HG03103 (cell line): ENCODE data around the gene B3GLCT.
"Not testable (repeated sequence)": the region's sequence is repeated elsewhere in the genome, so short reads cannot be mapped to it uniquely, and the experiment has no call there.

Source experiments
- ATAC-seq: cut with Tn5 transposase; IDR thresholded peaks from one replicate; pipeline ENCODE4 v1.9.1; 2021; ENCODE audit warnings: low read depth; ENCODE audit not compliant: unreplicated experiment

B3GLCT gene

DNA sequence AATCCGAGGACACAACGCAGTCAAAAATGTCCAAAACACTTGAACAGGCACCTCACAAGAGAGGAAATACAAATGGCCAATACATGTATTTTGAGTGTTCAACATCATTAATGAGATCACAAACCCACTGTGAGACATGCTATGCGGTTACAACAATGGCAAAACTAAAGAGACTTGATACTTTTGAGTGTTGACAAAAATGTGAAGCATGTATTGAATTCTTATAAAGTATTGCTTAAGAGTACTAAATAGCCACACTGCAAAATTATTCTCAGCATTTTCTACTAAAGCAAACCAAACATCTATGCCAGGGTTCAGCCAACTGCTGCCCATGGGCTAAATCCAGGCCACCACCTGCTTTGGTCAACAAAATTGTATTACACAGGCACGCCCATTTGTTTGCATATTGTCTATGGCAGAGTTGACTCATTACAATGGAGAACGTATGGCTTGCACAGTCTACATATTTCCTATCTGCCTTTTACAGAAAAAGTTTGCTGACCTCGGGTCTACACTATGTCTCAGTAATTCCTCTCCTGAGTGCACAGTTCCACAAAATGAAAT is 135.3 kb downstream of the B3GLCT start:
- ATAC-seq = no peak

DNA sequence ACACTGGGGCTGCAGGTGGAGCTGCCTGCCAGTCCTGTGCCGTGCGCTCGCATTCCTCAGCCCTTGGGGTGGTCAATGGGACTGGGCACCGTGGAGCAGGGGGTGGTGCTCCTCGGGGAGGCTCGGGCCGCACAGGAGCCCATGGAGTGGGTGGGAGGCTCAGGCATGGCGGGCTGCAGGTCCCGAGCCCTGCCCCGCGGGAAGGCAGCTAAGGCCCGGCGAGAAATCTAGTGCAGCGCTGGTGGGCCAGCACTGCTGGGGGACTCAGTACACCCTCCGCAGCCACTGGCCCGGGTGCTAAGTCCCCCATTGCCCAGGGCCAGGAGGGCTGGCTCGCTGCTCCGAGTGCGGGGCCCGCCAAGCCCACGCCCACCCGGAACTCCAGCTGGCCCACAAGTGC is 139.8 kb downstream of the B3GLCT start:
- not testable (repeated sequence) for ATAC-seq

DNA sequence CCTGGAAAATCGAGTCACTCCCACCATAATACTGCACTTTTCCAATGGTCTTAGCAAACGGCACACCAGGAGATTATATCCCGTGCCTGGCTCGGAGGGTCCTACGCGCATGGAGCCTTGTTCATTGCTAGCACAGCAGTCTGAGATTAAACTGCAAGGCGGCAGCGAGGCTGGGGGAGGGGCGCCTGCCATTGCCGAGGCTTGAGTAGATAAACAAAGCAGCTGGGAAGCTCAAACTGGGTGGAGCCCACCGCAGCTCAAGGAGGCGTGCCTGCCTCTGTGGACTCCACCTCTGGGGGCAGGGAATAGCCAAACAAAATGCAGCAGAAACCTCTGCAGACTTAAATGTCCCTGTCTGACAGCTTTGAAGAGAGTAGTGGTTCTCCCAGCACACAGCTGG is 141.1 kb downstream of the B3GLCT start:
- ATAC-seq = not testable (repeated sequence)

DNA sequence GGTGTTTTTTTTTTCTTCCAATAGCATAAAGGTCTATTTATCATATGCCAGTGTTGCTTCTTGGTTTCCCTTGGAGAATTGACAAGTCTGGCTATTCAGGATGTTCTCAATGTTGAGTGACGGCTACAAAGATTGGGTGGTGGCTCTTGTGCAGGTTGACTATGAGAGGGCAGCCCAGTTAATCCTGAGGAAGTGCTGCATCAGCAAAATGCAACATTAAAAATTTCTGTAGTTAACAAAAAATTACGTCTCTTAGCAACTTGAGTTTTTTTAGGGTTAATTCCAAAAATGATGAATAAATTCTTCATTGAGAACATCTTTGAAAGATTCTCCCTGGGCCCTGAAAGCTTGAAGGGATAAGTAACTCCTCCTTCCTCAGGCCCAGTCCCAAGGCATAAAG is 147.1 kb downstream of the B3GLCT start:
- no peak for ATAC-seq

DNA sequence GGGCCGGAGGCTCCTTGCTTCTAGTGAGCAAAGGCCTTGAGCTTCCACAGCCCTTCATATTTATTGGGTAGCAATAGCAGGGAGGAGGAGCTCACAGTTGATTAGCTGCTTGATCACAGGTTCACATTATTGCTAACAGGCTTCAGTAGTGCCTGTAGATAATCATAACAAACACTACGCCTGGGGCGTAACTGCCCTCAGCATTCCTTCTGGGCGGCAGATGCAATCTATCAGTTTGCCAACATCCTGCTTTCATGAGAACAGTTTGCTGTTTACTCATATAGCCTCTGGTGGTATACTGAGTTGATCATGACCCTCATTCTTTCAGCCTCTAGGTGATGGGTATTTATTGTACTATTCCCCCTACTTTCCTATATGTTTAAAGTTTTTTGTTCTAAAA is 149.4 kb downstream of the B3GLCT start:
- ATAC-seq = no peak

DNA sequence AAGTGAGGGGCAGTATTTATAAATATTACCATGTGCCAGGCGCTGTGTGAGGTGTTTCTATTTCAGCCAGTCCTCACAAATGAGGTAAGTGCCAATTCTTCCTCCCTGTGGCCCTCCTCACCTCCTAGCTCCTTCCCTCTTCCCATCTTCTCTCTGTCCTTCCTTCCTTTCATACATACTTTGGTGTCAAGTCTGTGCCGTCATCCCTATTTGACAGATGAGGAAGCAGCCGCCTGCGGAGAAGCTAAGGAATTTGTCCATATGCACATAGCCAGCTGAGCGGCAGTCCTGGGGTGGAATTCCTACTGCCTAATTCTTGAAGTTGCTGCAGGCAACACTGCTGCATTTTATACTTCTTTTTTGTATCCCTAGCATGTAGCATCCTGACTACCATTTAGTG is 150.8 kb downstream of the B3GLCT start:
- no peak for ATAC-seq

DNA sequence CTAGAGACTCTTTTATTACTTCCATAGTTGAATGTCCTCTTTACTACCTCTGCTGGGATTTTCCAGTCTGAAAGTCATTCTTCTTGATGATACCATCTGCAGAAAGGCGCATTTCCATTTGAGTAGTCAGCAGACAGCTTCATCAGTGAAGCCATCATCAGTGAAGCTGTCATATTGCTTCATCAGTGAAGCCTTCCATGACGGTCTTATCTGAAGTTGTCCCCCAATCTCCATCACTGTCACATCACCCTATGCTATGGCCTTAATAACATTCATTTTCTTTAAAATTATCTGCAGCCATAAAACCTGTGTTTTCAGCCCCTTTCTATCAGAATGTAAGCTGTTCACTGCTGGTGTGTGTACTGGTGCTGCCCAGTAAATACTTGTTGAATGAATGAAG is 151.6 kb downstream of the B3GLCT start:
- ATAC-seq = no peak

DNA sequence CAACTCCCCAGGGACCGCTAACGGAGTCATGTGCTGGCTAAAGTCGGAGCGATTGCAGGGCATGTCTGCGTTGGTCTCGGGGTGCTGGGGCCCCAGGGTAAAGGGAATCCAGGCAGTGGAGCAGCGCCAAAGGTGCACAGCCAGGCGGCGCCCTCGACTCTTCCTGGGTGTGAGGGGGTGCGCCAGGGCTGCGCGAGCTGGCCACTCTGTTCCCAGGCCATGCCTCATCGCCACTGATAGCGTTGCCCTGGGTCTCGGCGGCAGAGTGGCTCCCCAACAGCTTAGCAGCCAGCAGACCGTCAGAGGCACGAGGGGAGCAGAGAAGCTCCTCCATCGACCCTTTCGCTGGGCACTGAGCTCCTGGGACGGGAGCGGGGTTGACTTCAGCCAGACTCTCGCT is 152.7 kb downstream of the B3GLCT start:
- no peak for ATAC-seq

DNA sequence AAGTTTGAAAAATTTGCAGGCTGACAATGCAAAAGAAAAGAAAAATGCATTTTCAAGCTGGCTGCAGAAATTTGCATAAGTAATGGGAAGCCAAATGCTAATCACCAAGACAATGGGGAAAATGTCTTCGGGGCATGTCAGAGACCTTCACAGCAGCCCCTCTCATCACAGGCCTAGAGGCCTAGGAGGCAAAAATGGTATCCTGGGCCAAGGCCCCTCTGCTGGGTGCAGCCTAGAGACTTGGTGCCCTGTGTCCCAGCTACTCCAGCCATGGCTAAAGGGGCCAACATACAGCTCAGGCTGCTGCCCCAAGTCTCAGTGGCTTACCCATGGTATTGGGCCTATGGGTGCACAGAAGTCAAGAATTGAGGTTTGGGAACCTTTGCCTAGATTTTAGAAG is 155.2 kb downstream of the B3GLCT start:
- no peak for ATAC-seq

DNA sequence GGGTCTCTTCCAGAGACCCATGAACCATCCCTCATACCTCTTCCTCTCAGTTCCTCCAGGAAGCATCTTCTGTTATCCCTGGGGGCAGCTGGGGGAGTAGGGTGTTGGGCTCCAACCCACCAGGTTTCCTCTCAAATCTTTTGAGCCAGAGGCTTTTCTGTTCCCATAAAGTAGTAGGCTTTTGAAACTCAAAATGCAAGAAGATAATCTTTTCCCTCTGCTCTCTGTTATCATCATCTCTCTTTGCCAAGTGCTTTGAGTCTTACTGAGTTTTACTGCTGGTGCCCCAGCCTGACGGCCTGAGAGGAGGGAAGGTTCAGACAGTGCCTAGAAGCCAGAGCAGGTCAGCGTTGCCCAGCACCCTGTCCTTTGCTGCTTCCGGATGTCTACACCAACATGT is 157.2 kb downstream of the B3GLCT start:
- no peak for ATAC-seq

DNA sequence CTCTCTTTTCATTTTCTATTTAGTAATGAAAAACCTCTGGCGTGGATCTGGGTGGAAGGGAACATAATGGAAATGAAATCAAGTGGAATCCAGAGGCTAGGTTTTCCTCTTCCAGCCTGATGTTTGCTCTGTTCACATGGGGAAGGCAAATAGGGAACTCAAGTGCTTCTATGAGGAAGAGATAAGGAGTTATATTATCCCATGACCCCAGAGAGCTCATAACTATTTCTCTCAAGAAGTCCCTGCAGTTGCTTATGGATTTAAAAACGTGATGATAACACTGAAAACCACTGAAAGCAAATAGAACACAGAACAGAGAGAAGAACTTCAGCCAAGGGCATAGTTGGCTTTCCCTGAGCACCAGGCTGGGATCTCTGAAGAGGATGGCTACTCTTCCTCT is 157.8 kb downstream of the B3GLCT start:
- no peak for ATAC-seq

DNA sequence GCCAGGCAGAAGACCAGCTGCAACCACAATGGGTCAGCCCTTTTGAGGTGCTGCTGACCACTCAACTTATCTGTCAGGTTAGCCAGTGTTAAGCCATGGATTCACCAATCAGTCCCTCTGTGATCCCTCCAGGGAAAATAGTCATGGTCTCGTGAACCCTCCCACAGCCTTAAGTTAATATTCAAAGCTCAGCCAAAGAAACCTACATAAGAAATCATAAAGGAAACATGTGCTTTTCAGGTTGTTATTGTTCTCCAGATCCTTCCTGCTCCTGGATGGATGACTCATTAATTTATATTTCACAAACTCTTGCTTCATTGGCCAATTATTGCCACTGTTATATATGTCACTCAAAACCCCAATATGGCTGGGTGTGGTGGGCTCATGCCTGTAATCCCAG is 161.9 kb downstream of the B3GLCT start:
- no peak for ATAC-seq

DNA sequence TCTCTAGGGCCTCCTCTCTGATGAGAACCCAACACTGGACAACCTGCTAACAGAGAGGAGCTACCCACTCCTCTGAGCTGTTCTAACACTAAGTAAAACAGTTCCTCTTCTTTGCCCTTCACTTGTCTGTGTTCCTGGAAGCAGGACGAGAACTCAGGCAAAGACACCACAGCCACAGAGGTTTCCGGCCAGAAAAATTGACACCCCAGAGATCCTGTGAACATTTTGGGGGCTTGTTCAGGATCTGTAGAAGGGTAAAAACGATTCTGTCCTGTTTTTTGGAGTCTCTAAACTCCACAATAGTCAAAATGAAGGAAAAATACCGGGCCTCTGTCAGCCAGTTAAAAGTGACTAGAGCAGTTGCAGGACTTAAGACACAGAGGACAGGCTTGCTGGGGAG is 165.9 kb downstream of the B3GLCT start:
- no peak for ATAC-seq

DNA sequence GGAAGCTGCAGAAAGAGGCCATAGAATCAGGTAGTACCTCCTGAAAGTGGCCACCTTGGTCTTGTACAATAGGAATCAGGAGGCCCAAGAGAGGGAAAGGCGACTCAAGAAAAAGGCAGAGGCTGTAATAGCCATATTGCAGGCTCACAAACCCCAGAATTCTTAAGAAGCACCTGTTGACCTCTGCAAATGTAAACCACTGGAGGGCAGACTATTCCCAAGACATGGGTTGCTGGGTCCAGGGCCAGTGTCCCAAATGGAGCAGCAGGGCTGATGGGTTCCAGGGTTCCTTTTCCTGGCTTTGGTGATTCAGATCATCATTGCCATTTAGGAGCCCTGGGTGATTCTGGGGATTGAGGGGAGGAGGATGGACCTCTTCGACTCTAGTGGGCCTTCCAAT is 167.6 kb downstream of the B3GLCT start:
- ATAC-seq = no peak

DNA sequence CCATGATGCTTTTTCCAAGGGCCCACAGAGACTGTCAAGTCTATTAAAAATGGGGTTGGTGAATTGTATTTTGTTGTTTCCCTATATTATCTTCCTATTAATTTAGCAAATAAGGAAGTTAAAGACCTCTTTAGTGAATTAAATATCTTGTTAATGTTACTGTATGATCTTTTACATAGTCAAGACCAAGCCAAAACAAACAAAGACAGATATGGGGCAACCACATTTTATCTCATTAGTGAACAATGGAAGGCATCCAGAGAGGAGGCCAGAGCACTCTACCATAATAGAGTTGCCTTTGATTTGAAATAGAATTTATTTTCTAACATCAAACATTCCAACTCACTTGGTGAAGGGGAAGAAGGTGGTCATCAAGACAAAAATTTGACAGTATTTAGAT is 169.4 kb downstream of the B3GLCT start:
- no peak for ATAC-seq

DNA sequence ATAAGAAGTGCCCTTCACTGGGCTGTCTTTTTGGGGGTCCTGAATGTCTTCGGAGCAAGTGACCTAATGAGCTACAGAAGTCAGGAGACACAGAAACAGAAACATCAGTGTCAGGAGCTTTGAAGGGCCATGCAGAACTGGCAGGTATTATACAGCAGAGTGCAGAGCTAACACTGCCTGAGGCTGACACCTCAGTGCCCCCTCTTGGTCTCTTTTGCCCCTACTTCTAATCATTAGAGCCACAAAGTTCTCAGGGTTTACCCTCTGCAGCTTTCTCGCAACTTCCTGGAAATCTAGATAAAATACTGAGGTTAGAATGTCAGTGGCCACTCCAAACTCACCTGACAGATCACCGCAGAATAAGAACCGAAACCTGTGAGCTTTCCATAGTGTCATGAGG is 172.7 kb downstream of the B3GLCT start:
- ATAC-seq = no peak

DNA sequence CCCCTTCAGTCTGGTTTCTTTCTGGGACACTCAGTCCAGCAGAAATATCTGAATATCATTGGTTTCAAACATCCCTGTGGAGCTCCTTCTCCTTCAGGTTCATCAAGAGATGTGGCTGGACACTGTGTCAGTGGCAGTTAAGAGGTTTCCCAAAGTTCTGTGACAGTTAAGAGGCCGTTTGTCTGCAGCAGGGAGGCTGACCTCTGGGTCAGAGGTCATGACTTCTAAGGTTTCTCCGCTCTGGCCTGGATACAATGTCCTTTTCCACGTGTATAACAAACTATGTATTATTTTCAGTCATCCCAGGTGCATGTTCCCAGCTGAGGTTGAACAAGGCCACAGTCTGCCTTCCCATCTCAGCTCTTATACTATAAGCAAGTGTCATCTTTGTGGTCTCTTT is 174.9 kb downstream of the B3GLCT start:
- no peak for ATAC-seq

DNA sequence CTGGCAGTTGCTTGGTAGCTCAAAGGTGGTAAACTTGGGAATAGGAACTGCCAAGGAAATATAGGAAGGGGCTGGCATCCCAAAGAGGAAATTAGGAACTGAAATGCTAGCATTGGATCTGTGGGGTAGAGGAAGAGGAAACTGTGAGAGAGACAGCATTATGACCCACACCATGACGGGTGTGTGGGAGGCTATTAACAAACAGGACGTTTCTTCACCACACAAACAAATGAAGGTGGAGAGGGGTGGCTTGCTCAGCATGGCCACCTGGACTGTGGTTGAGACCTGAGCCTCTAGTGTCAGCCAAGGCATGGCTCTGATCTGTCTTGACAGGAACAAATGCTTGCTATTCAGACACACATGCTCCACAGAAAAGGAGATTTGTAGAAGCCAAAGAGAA is 178.2 kb downstream of the B3GLCT start:
- peak; percentile 61 for ATAC-seq

DNA sequence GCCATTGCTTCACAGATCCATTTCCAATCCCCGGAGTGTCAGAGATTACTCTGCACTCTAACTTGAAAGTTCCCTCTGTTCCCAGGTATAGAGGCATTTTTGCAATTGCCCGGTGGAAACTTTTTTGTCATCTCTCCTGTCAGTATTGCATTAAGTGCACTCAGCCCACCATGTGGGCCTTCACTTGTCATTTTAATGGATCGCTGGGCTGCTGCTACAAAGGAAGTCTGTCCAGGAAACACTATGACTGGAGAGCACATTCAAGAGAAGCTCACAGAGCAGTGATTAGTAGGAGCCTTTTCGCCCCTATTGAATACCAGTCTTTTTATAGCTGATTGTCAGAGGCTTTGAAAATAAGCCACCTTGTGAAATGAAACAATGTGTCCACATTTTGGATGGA is 180.9 kb downstream of the B3GLCT start:
- ATAC-seq = no peak
